WERI-Rb-1 (cell line): Measurements from ENCODE around the gene TEPSIN.

ENCODE experiments used
- DNase-seq: peaks from one replicate; pipeline ENCODE4 v3.0.0-alpha.2; 2020
- H3K27ac ChIP-seq: fragments of 250-450 bp; sonication (Bioruptor Pico); 2 replicates; pipeline ENCODE4 v1.5.1; 2020; ENCODE audit warnings: mild to moderate bottlenecking, moderate library complexity
- H3K27me3 ChIP-seq: fragments of 250-450 bp; sonication (Bioruptor Pico); 2 replicates; pipeline ENCODE4 v1.5.1; 2021; ENCODE audit warnings: mild to moderate bottlenecking, low read depth, moderate library complexity; ENCODE audit not compliant: insufficient read depth, severe bottlenecking
- H3K36me3 ChIP-seq: fragments of 250-450 bp; sonication (Bioruptor Pico); 2 replicates; pipeline ENCODE4 v1.5.1; 2020; ENCODE audit warnings: mild to moderate bottlenecking, moderate library complexity
- H3K4me3 ChIP-seq: 2 replicates; pipeline ENCODE4 v1.5.1; 2011; ENCODE audit warnings: low read depth, mild to moderate bottlenecking, control low read depth, low read length
- H3K9me3 ChIP-seq: fragments of 250-450 bp; sonication (Bioruptor Pico); 2 replicates; pipeline ENCODE4 v1.5.1; 2021; ENCODE audit warnings: mild to moderate bottlenecking, moderate library complexity; ENCODE audit not compliant: severe bottlenecking
- CTCF ChIP-seq: IDR thresholded peaks from 2 replicates; pipeline ENCODE4 v1.5.1; 2011; ENCODE audit warnings: low read depth, mild to moderate bottlenecking, control low read depth, inconsistent platforms, low read length

The TEPSIN gene

GRCh38 chr17:81187120-81187519, 51.7 kb downstream of the TEPSIN start:
- DNase-seq: no peak

GRCh38 chr17:81186203-81186602, 52.7 kb downstream of the TEPSIN start:
- no peak overlapping the region for H3K27ac ChIP-seq
- peaks cover 42% of the 10 kb centered on the region for H3K36me3 ChIP-seq
- TF ChIP-seq CTCF: no peak
- peaks cover 5% of the 10 kb centered on the region for H3K9me3 ChIP-seq
- no peak for DNase-seq
- no peaks in the 10 kb centered on the region for H3K27me3 ChIP-seq
- no peak overlapping the region for H3K4me3 ChIP-seq

More at GRCh38 chr17:81187120-81187519, 51.7 kb downstream of the TEPSIN start:
- H3K9me3 ChIP-seq: peaks cover 5% of the 10 kb centered on the region
- H3K27me3 ChIP-seq: no peaks in the 10 kb centered on the region
- peak overlapping the region; percentile 1; the same call in 1 of the 2 replicates for H3K27ac ChIP-seq
- H3K36me3 ChIP-seq: peaks cover 51% of the 10 kb centered on the region
- H3K4me3 ChIP-seq: no peak overlapping the region
- TF ChIP-seq CTCF: no peak

GRCh38 chr17:81184555-81184954, 54.3 kb downstream of the TEPSIN start:
- Histone ChIP-seq H3K4me3 (no peak overlapping the region), H3K36me3 (peaks cover 26% of the 10 kb centered on the region), H3K27ac (peak overlapping the region; percentile 7), H3K9me3 (peaks cover 5% of the 10 kb centered on the region), H3K27me3 (no peaks in the 10 kb centered on the region)
- DNase-seq: peak; percentile 91
- no peak for TF ChIP-seq CTCF

- H3K36me3 ChIP-seq: peaks cover 18% of the 10 kb centered on the region
Measured at GRCh38 chr17:81183807-81184206, 55.0 kb downstream of the TEPSIN start.

GRCh38 chr17:81183316-81183715, 55.5 kb downstream of the TEPSIN start:
- Histone ChIP-seq H3K27ac (no peak overlapping the region; the same call in 1 of the 2 replicates), H3K36me3 (peaks cover 13% of the 10 kb centered on the region), H3K4me3 (no peak overlapping the region), H3K9me3 (peaks cover 5% of the 10 kb centered on the region), H3K27me3 (no peaks in the 10 kb centered on the region)
- no peak for DNase-seq
- TF ChIP-seq CTCF: no peak

More at GRCh38 chr17:81183807-81184206, 55.0 kb downstream of the TEPSIN start:
- Histone ChIP-seq H3K9me3 (peaks cover 5% of the 10 kb centered on the region), H3K27ac (peak overlapping the region; percentile 7; the same call in 1 of the 2 replicates), H3K27me3 (no peaks in the 10 kb centered on the region), H3K4me3 (no peak overlapping the region)
- no peak for TF ChIP-seq CTCF
- no peak for DNase-seq

GRCh38 chr17:81182596-81182995, 56.3 kb downstream of the TEPSIN start:
- H3K27ac ChIP-seq: no peak overlapping the region
- TF ChIP-seq CTCF: no peak
- H3K36me3 ChIP-seq: peaks cover 6% of the 10 kb centered on the region; the same call in 1 of the 2 replicates
- H3K9me3 ChIP-seq: peaks cover 5% of the 10 kb centered on the region
- no peaks in the 10 kb centered on the region for H3K27me3 ChIP-seq
- no peak for DNase-seq
- no peak overlapping the region for H3K4me3 ChIP-seq
